H9 (cell line): ENCODE data around the gene ERC1. TPM values are rescaled to one million over a fixed set of nuclear protein-coding genes. Genes with fewer than 3 reads are reported as not detected.
"Not testable (repeated sequence)": the region's sequence is repeated elsewhere in the genome, so short reads cannot be mapped to it uniquely, and the experiment has no call there.

Experiments
- DNase-seq: peaks from one replicate; pipeline ENCODE4 v3.0.0-alpha.2; 2017
- H2AFZ ChIP-seq: one replicate; pipeline ENCODE4 v1.6.1; 2013; ENCODE audit warnings: mild to moderate bottlenecking, low read length, control low read depth, moderate library complexity
- H2AK5ac ChIP-seq: 2 replicates; pipeline ENCODE4 v1.6.1; 2013; ENCODE audit warnings: low read length, control low read depth, mixed read lengths; ENCODE audit not compliant: insufficient read length
- H2BK120ac ChIP-seq: one replicate; pipeline ENCODE4 v1.6.1; 2013; ENCODE audit warnings: low read depth, mild to moderate bottlenecking, low read length, control low read depth, inconsistent platforms; ENCODE audit not compliant: poor library complexity, severe bottlenecking
- H2BK12ac ChIP-seq: 2 replicates; pipeline ENCODE4 v1.6.1; 2013; ENCODE audit warnings: low read length, control low read depth, mixed read lengths, low read depth; ENCODE audit not compliant: insufficient read length
- H2BK15ac ChIP-seq: 2 replicates; pipeline ENCODE4 v1.6.1; 2013; ENCODE audit warnings: low read depth, low read length, control low read depth
- H2BK20ac ChIP-seq: one replicate; pipeline ENCODE4 v1.6.1; 2013; ENCODE audit warnings: low read depth, mild to moderate bottlenecking, low read length, control low read depth, inconsistent platforms; ENCODE audit not compliant: poor library complexity, severe bottlenecking
- H2BK5ac ChIP-seq: 2 replicates; pipeline ENCODE4 v1.6.1; 2013; ENCODE audit warnings: low read length, control low read depth, mixed read lengths; ENCODE audit not compliant: insufficient read length
- H3K14ac ChIP-seq: 2 replicates; pipeline ENCODE4 v1.6.1; 2013; ENCODE audit warnings: low read length, control low read depth; ENCODE audit not compliant: insufficient read depth
- H3K18ac ChIP-seq: 2 replicates; pipeline ENCODE4 v1.6.1; 2013; ENCODE audit warnings: low read depth, mild to moderate bottlenecking, mixed read lengths, low read length, control low read depth; ENCODE audit not compliant: insufficient read length
- H3K23ac ChIP-seq: 2 replicates; pipeline ENCODE4 v1.6.1; 2013; ENCODE audit warnings: low read length, control low read depth, mixed read lengths, low read depth; ENCODE audit not compliant: insufficient read length
- H3K23me2 ChIP-seq: 2 replicates; pipeline ENCODE4 v1.6.1; 2013; ENCODE audit warnings: low read depth, mild to moderate bottlenecking, mixed read lengths, low read length, control low read depth; ENCODE audit not compliant: insufficient read length, poor library complexity, severe bottlenecking
- H3K27ac ChIP-seq: 2 replicates; pipeline ENCODE4 v1.5.1; 2013; ENCODE audit warnings: low read length, control low read depth, mixed read lengths, low read depth; ENCODE audit not compliant: insufficient read length
- H3K27me3 ChIP-seq: 2 replicates; pipeline ENCODE4 v1.6.1; 2013; ENCODE audit warnings: low read length, control low read depth, inconsistent platforms; ENCODE audit not compliant: insufficient read depth
- H3K4ac ChIP-seq: 2 replicates; pipeline ENCODE4 v1.6.1; 2013; ENCODE audit warnings: low read depth, mild to moderate bottlenecking, control low read depth, inconsistent platforms, low read length, moderate library complexity
- H3K4me1 ChIP-seq: 2 replicates; pipeline ENCODE4 v1.6.1; 2013; ENCODE audit warnings: low read length, control low read depth, inconsistent platforms; ENCODE audit not compliant: insufficient read depth
- H3K4me2 ChIP-seq: 2 replicates; pipeline ENCODE4 v1.6.1; 2013; ENCODE audit warnings: low read length, control low read depth, mixed read lengths; ENCODE audit not compliant: insufficient read length, insufficient read depth
- H3K56ac ChIP-seq: 2 replicates; pipeline ENCODE4 v1.6.1; 2013; ENCODE audit warnings: low read depth, mild to moderate bottlenecking, mixed read lengths, low read length, control low read depth; ENCODE audit not compliant: insufficient read length
- H3K79me1 ChIP-seq: 2 replicates; pipeline ENCODE4 v1.6.1; 2013; ENCODE audit warnings: low read depth, mild to moderate bottlenecking, moderate library complexity, low read length, control low read depth, inconsistent platforms; ENCODE audit not compliant: insufficient read depth, poor library complexity, severe bottlenecking
- H3K79me2 ChIP-seq: 2 replicates; pipeline ENCODE4 v1.6.1; 2013; ENCODE audit warnings: low read length, control low read depth, inconsistent platforms; ENCODE audit not compliant: insufficient read depth
- H3K9ac ChIP-seq: 2 replicates; pipeline ENCODE4 v1.6.1; 2013; ENCODE audit warnings: low read length, control low read depth, mixed read lengths; ENCODE audit not compliant: insufficient read length; ENCODE audit errors: extremely low read depth
- H3K9me3 ChIP-seq: one replicate; pipeline ENCODE4 v1.6.1; 2013; ENCODE audit warnings: low read depth, low read length, inconsistent platforms; ENCODE audit not compliant: control insufficient read depth
- H3T11ph ChIP-seq: one replicate; pipeline ENCODE4 v1.6.1; 2013; ENCODE audit warnings: mild to moderate bottlenecking, low read length, control low read depth, inconsistent platforms
- H4K20me1 ChIP-seq: one replicate; pipeline ENCODE4 v1.6.1; 2013; ENCODE audit not compliant: control insufficient read depth, insufficient read length, insufficient read depth
- H4K5ac ChIP-seq: 2 replicates; pipeline ENCODE4 v1.6.1; 2013; ENCODE audit warnings: low read depth, mild to moderate bottlenecking, mixed read lengths, low read length, control low read depth; ENCODE audit not compliant: insufficient read length
- H4K8ac ChIP-seq: replicated peaks from 2 replicates; pipeline ENCODE4 v1.6.1; 2013; ENCODE audit warnings: low read length, control low read depth, mixed read lengths, low read depth; ENCODE audit not compliant: insufficient read length
- H4K91ac ChIP-seq: 2 replicates; pipeline ENCODE4 v1.6.1; 2013; ENCODE audit warnings: low read depth, mild to moderate bottlenecking, moderate library complexity, mixed read lengths, low read length, control low read depth; ENCODE audit not compliant: insufficient read length
- H3K27ac Mint-ChIP-seq, 3 experiments: 2 replicates in 2 of 3; 3 replicates in 1 of 3; pipeline ENCODE4 v1.8.0; 2020 to 2021; ENCODE audit warnings: mixed read lengths in 3 of 3, mild to moderate bottlenecking in 1 of 3, moderate library complexity in 1 of 3
- H3K27me3 Mint-ChIP-seq: 2 replicates; pipeline ENCODE4 v1.8.0; 2021; ENCODE audit warnings: low read depth, mild to moderate bottlenecking, moderate library complexity, mixed read lengths
- H3K36me3 Mint-ChIP-seq, 3 experiments: 2 replicates in 2 of 3; 3 replicates in 1 of 3; pipeline ENCODE4 v1.8.0; 2020 to 2021; ENCODE audit warnings: low read depth in 3 of 3, mixed read lengths in 3 of 3; ENCODE audit not compliant: insufficient read depth in 1 of 3
- H3K4me1 Mint-ChIP-seq, 2 experiments: 2 replicates each; pipeline ENCODE4 v1.8.0; 2020; ENCODE audit warnings: mixed read lengths in 2 of 2
- H3K4me3 Mint-ChIP-seq, 2 experiments: 2 replicates in 1 of 2; 3 replicates in 1 of 2; pipeline ENCODE4 v1.8.0; 2020 to 2021; ENCODE audit warnings: mild to moderate bottlenecking in 2 of 2, mixed read lengths in 2 of 2, moderate library complexity in 1 of 2
- H3K9me3 Mint-ChIP-seq, 2 experiments: 2 replicates in 1 of 2; 3 replicates in 1 of 2; pipeline ENCODE4 v1.8.0; 2020; ENCODE audit warnings: mild to moderate bottlenecking in 2 of 2, mixed read lengths in 2 of 2, moderate library complexity in 1 of 2
- CTCF ChIP-seq: fragments of 200-600 bp; sonication (generic); conservative IDR thresholded peaks from 3 replicates; pipeline ENCODE4 v1.8.0; 2021; ENCODE audit warnings: antibody characterized with exemption, mild to moderate bottlenecking
- WGBS: extraction: QIAGEN DNeasy Blood & Tissue Kit; methylation state at CpG from one replicate; pipeline ENCODE4 v1.1.7; 2013; ENCODE audit warnings: missing lambda C conversion rate, low lambda C conversion rate, mixed read lengths; ENCODE audit not compliant: insufficient read length; ENCODE audit errors: extremely low coverage; 5-methylcytosine and 5-hydroxymethylcytosine counted together
- total RNA-seq: library from RNA; stranded (reverse); gene quantifications from 2 replicates; pipeline ENCODE4 v1.2.1, GENCODE V29; 2021

Gene ERC1
- total RNA-seq, 1 experiment from 2014 or later: 51.2 TPM

- no peak overlapping the region for H3K4me3 Mint-ChIP-seq
- no peak overlapping the region for H4K8ac ChIP-seq
- no peak overlapping the region for H4K5ac ChIP-seq
- no peak overlapping the region for H3K4ac ChIP-seq
- 0 out of 7 replicates have a peak overlapping the region, but pooled peaks of 1 of the 3 experiments have one; percentile 8 for H3K27ac Mint-ChIP-seq
- H3K27me3 ChIP-seq: no peaks in the 10 kb centered on the region
- no peak overlapping the region for H3K9ac ChIP-seq
- WGBS: no CpG with 5 or more reads among the region's 3 CpGs
- no peak overlapping the region for H3K14ac ChIP-seq
- H3K23ac ChIP-seq: no peak overlapping the region
- no peak overlapping the region for H2BK12ac ChIP-seq
- H3K9me3 ChIP-seq: no peaks in the 10 kb centered on the region
- no peak overlapping the region for H2AFZ ChIP-seq
- peaks cover 18 to 30% of the 10 kb centered on the region in 2 experiments; a peak in 4 of 5 replicates for H3K9me3 Mint-ChIP-seq
- no peak overlapping the region for H3K18ac ChIP-seq
- H3K27ac ChIP-seq: no peak overlapping the region
- peaks cover 9 to 16% of the 10 kb centered on the region in 2 experiments for H3K4me1 Mint-ChIP-seq
- no peak overlapping the region for H3T11ph ChIP-seq
- TF ChIP-seq CTCF: no peak
- no peak overlapping the region for H2AK5ac ChIP-seq
- H3K27me3 Mint-ChIP-seq: no peaks in the 10 kb centered on the region
- no peaks in the 10 kb centered on the region for H3K79me1 ChIP-seq
- no peaks in the 10 kb centered on the region for H3K23me2 ChIP-seq
- no peak overlapping the region for H2BK15ac ChIP-seq
- H3K4me2 ChIP-seq: no peak overlapping the region
- H3K36me3 Mint-ChIP-seq: peaks cover 25 to 53% (median 43%) of the 10 kb centered on the region in 3 experiments
- H3K4me1 ChIP-seq: 0 out of 2 replicates have a peak, but pooled peaks cover 2% of the 10 kb centered on the region
- H4K91ac ChIP-seq: no peak overlapping the region
- no peak overlapping the region for H2BK20ac ChIP-seq
- no peaks in the 10 kb centered on the region for H4K20me1 ChIP-seq
- H2BK120ac ChIP-seq: no peak overlapping the region
- no peak overlapping the region for H2BK5ac ChIP-seq
- no peak overlapping the region for H3K56ac ChIP-seq
- no peak for DNase-seq
- no peaks in the 10 kb centered on the region for H3K79me2 ChIP-seq
These were observed 206.4 kb downstream of the ERC1 start for GRCh38 chr12:1197264-1198018.

GRCh38 chr12:1198854-1199253 lies 207.8 kb downstream of the ERC1 start:
- not testable (repeated sequence) for H2BK120ac ChIP-seq, H3K79me1 ChIP-seq, H3K27me3 ChIP-seq, H2AK5ac ChIP-seq, H2BK20ac ChIP-seq, H4K8ac ChIP-seq, H3K9me3 ChIP-seq, H3K4me2 ChIP-seq, H2AFZ ChIP-seq, H3K9ac ChIP-seq, H3K27ac Mint-ChIP-seq, H2BK12ac ChIP-seq, H3K4me1 ChIP-seq, H3K79me2 ChIP-seq, H3K56ac ChIP-seq, H4K91ac ChIP-seq, H3T11ph ChIP-seq, H3K23me2 ChIP-seq, H3K4me3 Mint-ChIP-seq, H3K4ac ChIP-seq, H2BK15ac ChIP-seq, DNase-seq, H4K20me1 ChIP-seq, H3K27ac ChIP-seq, H4K5ac ChIP-seq, H2BK5ac ChIP-seq, H3K18ac ChIP-seq, H3K14ac ChIP-seq, H3K27me3 Mint-ChIP-seq, H3K23ac ChIP-seq
- WGBS: no CpG with 5 or more reads among the region's 5 CpGs
- H3K36me3 Mint-ChIP-seq: peaks cover 25 to 53% (median 43%) of the 10 kb centered on the region in 3 experiments
- H3K4me1 Mint-ChIP-seq: peaks cover 6 to 13% of the 10 kb centered on the region in 2 experiments
- H3K9me3 Mint-ChIP-seq: peaks cover 18 to 30% of the 10 kb centered on the region in 2 experiments; a peak in 4 of 5 replicates
